Measurements from ENCODE around the gene KCNH1.

DNA sequence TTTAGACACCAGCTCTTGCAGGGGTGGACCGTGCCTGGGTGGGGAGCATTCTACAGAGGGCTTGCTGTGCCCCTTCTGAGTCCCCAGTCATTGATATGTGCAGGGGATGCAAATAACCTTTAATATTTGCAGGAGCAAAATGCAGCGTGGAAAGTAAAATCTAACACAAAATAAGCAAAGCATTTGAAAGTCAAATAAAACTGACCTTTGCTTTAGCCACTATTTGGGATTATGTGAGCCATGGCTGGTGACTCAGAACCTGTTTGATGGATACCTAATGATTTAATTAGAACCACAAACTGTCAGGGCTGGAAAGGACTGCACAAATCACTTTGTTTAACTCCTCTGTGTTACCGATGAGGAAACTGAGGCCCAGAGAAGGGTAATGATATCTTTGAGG, 427.7 kb downstream of the KCNH1 start:
- TF ChIP-seq, protein P1, sequence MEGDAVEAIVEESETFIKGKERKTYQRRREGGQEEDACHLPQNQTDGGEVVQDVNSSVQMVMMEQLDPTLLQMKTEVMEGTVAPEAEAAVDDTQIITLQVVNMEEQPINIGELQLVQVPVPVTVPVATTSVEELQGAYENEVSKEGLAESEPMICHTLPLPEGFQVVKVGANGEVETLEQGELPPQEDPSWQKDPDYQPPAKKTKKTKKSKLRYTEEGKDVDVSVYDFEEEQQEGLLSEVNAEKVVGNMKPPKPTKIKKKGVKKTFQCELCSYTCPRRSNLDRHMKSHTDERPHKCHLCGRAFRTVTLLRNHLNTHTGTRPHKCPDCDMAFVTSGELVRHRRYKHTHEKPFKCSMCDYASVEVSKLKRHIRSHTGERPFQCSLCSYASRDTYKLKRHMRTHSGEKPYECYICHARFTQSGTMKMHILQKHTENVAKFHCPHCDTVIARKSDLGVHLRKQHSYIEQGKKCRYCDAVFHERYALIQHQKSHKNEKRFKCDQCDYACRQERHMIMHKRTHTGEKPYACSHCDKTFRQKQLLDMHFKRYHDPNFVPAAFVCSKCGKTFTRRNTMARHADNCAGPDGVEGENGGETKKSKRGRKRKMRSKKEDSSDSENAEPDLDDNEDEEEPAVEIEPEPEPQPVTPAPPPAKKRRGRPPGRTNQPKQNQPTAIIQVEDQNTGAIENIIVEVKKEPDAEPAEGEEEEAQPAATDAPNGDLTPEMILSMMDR (conservative IDR thresholded peaks at IDR 0.05) = no peak
- TF ChIP-seq ZFX (IDR thresholded peaks at IDR 0.05) = no peak
